Renal cortical epithelial cell (primary cell): ENCODE measurements around the gene RPL7L1. TPM values are rescaled to one million over a fixed set of nuclear protein-coding genes. Genes with fewer than 3 reads are reported as not detected.
"Not testable (repeated sequence)": the region's sequence is repeated elsewhere in the genome, so short reads cannot be mapped to it uniquely, and the experiment has no call there.

Experiments
- DNase-seq: peaks from one replicate; pipeline ENCODE4 v3.0.0-alpha.2; 2011; ENCODE audit warnings: low read depth
- total RNA-seq: library from RNA; depleted of rRNA; stranded (reverse); fragments of >200 nt; gene quantifications from 2 replicates; pipeline ENCODE4 v1.2.3, GENCODE V29; 2014

The RPL7L1 gene
- 150 and 177 TPM in 2 replicates for total RNA-seq

- DNase-seq: peak; percentile 85
Observed at GRCh38 chr6:42879372-42880239, at the start of gene RPL7L1. Gene RPL7L1 (plus strand): TSS chr6:42879616. CDS start chr6:42879911, 295 bp downstream.

- no peak for DNase-seq
Observed at GRCh38 chr6:42831237-42831636, 48.2 kb upstream of the RPL7L1 start.

DNA sequence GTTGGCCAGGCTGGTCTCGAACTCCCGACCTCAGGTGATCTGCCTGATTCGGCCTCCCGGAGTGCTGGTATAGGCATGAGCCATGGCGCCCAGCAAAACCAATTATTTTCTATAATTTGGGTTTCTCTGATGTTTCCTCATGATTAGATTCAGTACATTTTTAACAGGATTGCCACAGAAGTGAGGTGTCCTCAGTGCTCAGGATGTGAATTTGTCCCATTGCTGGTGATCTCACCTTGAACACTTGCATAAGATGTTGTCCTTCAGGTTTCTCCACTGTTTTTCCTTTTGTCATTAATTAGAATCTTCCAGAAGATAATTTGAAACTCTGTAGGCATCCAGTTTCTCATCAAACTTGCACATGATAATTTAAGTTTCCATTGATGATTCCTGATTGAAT, 45.4 kb upstream of the RPL7L1 start:
- no peak for DNase-seq

GRCh38 chr6:42841844-42842584, 37.4 kb upstream of the RPL7L1 start:
- DNase-seq: no peak

- no peak for DNase-seq
Observed at GRCh38 chr6:42845327-42845694, 34.1 kb upstream of the RPL7L1 start.

- DNase-seq: no peak
Observed at GRCh38 chr6:42846505-42846904, 32.9 kb upstream of the RPL7L1 start.

GRCh38 chr6:42848700-42849099, 30.7 kb upstream of the RPL7L1 start:
- DNase-seq: no peak

GRCh38 chr6:42851599-42851998, 27.8 kb upstream of the RPL7L1 start:
- no peak for DNase-seq

DNA sequence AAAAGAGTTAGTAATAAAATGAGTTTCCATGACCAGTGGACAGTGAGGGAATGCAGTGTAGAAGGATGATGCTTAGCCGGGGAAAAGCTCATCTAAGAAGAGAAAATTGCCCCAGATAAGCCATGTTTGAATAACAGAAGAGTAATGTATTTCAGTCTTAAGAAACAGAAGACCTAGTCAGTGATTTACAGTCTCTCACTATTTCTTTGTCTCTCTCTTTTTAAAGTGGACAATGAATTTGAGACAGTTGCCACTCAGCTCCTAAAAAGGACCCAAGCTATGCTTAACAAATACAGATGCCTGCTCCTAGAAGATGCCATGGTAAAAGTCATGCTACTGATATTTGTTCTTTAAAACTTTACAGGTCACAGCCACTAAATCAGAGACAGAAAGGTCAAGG, 19.4 kb upstream of the RPL7L1 start:
- DNase-seq: no peak

GRCh38 chr6:42860481-42860880, 18.9 kb upstream of the RPL7L1 start:
- no peak for DNase-seq

GRCh38 chr6:42864602-42865001, 14.8 kb upstream of the RPL7L1 start:
- DNase-seq: no peak

GRCh38 chr6:42870145-42870936, 9.1 kb upstream of the RPL7L1 start:
- DNase-seq: no peak

DNA sequence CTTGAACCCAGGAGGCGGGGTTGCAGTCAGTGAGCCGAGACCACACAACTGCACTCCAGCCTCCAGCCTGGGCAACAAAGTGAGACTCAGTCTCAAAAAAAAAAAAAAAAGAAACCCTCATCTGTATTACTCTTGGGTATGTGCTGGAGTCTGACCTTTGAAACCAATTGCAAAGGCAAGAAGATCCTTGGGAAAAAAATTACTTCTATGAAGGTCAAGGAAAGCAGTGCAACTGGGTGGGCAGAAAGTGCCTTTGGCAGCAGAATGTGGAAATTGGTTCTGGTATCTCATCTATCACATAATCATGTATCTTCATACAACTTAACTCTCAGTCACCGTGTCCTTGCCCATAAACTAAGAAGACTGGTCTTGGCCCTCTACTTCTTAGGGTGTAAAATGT, 7.7 kb upstream of the RPL7L1 start:
- no peak for DNase-seq

DNA sequence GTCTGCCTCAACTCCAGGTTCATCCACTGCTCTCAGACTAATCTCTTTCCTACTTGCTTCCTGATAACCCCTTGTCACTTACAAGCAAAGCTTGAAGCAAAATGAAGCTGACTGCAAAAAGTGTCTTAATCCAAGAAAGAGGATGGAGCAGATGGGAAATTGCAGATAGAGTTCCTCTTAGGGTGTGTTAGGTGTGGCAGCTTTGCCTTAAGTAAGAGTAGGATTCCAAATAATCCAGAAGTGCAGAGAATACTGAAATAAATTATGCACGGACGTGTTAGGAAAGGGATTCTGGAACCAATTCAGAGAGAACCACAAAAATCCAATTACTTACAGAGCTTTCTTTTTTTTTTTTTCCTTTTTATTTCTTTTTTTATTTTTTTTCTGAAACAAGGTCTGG, 6.1 kb upstream of the RPL7L1 start:
- DNase-seq: no peak

DNA sequence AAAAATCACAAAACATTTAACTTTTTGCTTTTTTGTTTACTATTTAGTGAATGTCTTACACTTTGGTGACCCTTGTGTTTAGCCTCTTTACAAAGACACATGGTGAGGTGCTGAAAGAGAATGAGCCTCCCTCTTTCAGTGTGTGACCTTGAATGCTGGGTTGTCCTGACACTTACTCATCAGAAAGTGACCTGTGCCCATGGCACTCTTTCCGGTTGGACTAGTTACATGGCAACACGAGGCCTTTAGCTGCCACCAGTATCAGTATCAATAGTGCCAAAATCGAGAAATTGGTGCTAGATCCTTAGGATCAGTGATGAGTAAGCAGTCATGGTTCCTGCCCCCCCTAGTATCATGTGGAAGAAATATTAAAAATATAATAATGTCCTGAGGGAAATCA, 1.7 kb upstream of the RPL7L1 start:
- no peak for DNase-seq

DNA sequence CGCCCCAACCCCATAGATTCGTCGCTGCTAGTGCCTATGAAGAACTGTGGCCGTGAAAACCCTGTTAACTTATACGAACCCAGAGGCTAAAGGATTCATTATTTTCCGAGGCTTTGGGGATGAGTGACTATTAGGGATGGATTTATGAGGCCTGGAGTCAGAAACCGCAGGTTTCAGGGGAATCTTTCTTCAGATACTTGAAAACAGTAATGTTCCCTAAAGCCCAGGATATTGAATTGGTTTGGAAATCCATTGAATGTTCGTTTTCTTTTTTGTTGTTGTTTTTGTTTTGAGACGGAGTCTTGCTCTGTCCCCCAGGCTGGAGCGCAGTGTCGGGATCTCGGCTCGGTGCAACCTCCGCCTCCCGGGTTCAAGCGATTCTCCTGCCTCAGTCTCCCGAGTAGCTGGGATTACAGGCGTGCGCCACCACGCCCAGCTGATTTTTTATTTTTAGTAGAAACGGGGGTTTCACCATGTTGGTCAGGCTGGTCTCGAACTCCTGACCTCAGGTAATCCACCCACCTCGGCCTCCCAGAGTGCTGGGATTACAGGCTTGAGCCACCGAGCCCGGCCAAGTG, 913 bp downstream of the RPL7L1 start:
- not testable (repeated sequence) for DNase-seq

GRCh38 chr6:42880871-42881270, 1.5 kb downstream of the RPL7L1 start:
- not testable (repeated sequence) for DNase-seq

- no peak for DNase-seq
Observed at GRCh38 chr6:42885702-42886101, 6.3 kb downstream of the RPL7L1 start.

- DNase-seq: not testable (repeated sequence)
Observed at GRCh38 chr6:42888201-42888600, 8.8 kb downstream of the RPL7L1 start.

- DNase-seq: no peak
Observed at GRCh38 chr6:42889815-42890214, 10.4 kb downstream of the RPL7L1 start.

GRCh38 chr6:42890311-42891198, 11.1 kb downstream of the RPL7L1 start:
- DNase-seq: peak; percentile 91
